Pancreas (tissue), 10 donors: ENCODE data around the gene MORN4. TPM values are rescaled to one million over a fixed set of nuclear protein-coding genes. Genes with fewer than 3 reads are reported as not detected.
A peak's percentile ranks its signal among the peaks of the same experiment; 100 is the strongest.

Experiments
- ATAC-seq, 4 donors: fragments of 200-7000 bp; cut with Tn5 transposase; one replicate each; pipeline versions ENCODE4 v1.8.0 to v1.9.1; 2020; ENCODE audit warnings: mild to moderate bottlenecking in 4 of 4, moderate library complexity in 4 of 4
- DNase-seq, 6 donors: peaks; one replicate each; pipeline ENCODE4 v3.0.0-alpha.2; 2020
- FAIRE-seq: peaks from 2 replicates; lab custom pipeline; 2012; peaks lifted over from hg19 to GRCh38; lab: Jason Lieb, UNC
- H3K27ac ChIP-seq, 4 donors: fragments of 200-600 bp; sonication (generic); 1 replicate in 3 of 4; 2 replicates in 1 of 4; pipeline versions ENCODE4 v1.5.0 to v1.8.0; 2020
- H3K27me3 ChIP-seq, 4 donors: fragments of 200-600 bp; one replicate each; pipeline ENCODE4 v1.8.0; 2021
- H3K36me3 ChIP-seq, 3 donors: fragments of 200-600 bp; sonication (generic) in 1 of 3; one replicate each; pipeline versions ENCODE4 v1.5.0 to v1.8.0; 2020 to 2021
- H3K4me1 ChIP-seq, 3 donors: fragments of 200-600 bp; one replicate each; pipeline ENCODE4 v1.8.0; 2021
- H3K4me3 ChIP-seq, 4 donors: fragments of 200-600 bp; sonication (generic) in 2 of 4; one replicate each; pipeline versions ENCODE4 v1.5.0 to v1.8.0; 2020 to 2021
- H3K9me3 ChIP-seq, 4 donors: fragments of 200-600 bp; one replicate each; pipeline ENCODE4 v1.8.0; 2021
- WGBS, 2 donors: extraction: QIAGEN DNeasy Blood & Tissue Kit; methylation state at CpG; one replicate each; pipeline ENCODE4 v1.1.7; 2013; 5-methylcytosine and 5-hydroxymethylcytosine counted together
- intact Hi-C, 3 donors: fragments of 100-400 bp; cut with DNase I; formaldehyde crosslinking; loops; one replicate each; pipeline versions ENCODE4 v1.11.1 to v1.14.2; 2022
- polyA plus RNA-seq, 2 donors: library from polyadenylated mRNA; stranded (reverse); fragments of 200-250 nt; gene quantifications; one replicate each; pipeline ENCODE4 v1.2.3, GENCODE V29; 2013
- total RNA-seq, 6 donors: library from RNA; stranded (reverse); fragmentation: NEBNext Ultra II Directional in 4 of 6; extraction: Animal tissue kit (Norgen Biotek cat#: 25700) in 4 of 6; gene quantifications; one replicate each; pipeline versions ENCODE4 v1.2.1 to v1.2.4, GENCODE V29; 2021 to 2023
- TF ChIP-seq, protein P1 (sequence below), 4 donors: fragments of 200-600 bp; sonication (generic) in 3 of 4; IDR thresholded peaks; one replicate each; pipeline versions ENCODE4 v1.5.0 to v1.8.0; 2021; ENCODE audit warnings: antibody characterized with exemption in 4 of 4
- donor health status: healthy with polysubstance abuse.
- donor health status: DM: no; HTN: no; CAD: no; lungs with moderate emphysema.
- donor health status: DM: no; HTN: no; CAD: no.
- donor health status: control.
- donor health status: control.
- donor health status: Bipolar disorder and iron deficiency.
- donor health status: DM: yes; HTN: yes; CAD: no.
- donor health status: DM: no; HTN: no; CAD: no.
- donor health status: DM: no; HTN: no; CAD: no.
- donor health status: DM: yes; HTN: yes; CAD: no.

Gene MORN4
- total and polyA plus RNA-seq, 8 donors = 3.3 to 8.9 (median 4.7) TPM

DNA sequence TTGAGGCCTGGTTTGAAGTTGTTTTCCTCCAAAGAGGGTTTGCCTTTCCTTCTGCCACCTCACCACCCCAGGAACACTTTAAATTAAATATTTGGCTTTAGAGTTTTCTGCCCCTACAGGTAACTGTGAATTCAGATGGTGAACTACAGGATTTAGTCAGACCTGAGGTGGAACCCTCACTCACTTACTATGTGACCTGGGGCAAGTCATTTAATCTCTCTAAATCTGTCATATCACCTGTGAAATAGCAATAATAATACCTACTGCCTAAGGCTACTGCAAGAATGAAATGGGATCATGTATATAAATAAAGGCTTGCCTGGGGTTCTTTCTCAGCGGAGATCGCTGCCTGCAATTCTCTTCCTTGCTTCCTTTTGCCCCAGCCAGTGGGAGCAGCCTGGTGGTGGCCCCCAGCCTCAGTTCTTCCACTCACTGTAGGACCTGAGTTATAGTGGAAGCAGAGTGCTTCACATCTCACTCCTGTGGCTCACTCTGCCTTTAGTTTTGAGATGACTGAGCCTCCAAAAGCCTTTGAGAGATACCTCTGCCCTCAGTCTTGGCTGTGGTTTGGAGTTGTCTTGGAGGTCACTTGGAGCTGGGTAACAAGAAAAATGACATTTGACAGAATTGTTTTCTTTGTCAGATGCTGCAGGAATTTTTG lies 66.8 kb downstream of the MORN4 start:
- intact Hi-C loops = no loop called here
- H3K9me3 ChIP-seq = no peaks in the 10 kb centered on the region
- H3K4me1 ChIP-seq = no peaks in the 10 kb centered on the region
- no peaks in the 10 kb centered on the region for H3K27me3 ChIP-seq
- ATAC-seq (no peak), FAIRE-seq (no peak), DNase-seq (peak in 1 of 6 donors; percentile 11)
- H3K36me3 ChIP-seq = peaks cover 0 to 6% (median 0%) of the 10 kb centered on the region in 3 donors
- no peak overlapping the region for H3K27ac ChIP-seq
- 91 to 100% methylated on average over 2 of the region's 2 CpGs for WGBS, 2 donors
- TF ChIP-seq, protein P1, sequence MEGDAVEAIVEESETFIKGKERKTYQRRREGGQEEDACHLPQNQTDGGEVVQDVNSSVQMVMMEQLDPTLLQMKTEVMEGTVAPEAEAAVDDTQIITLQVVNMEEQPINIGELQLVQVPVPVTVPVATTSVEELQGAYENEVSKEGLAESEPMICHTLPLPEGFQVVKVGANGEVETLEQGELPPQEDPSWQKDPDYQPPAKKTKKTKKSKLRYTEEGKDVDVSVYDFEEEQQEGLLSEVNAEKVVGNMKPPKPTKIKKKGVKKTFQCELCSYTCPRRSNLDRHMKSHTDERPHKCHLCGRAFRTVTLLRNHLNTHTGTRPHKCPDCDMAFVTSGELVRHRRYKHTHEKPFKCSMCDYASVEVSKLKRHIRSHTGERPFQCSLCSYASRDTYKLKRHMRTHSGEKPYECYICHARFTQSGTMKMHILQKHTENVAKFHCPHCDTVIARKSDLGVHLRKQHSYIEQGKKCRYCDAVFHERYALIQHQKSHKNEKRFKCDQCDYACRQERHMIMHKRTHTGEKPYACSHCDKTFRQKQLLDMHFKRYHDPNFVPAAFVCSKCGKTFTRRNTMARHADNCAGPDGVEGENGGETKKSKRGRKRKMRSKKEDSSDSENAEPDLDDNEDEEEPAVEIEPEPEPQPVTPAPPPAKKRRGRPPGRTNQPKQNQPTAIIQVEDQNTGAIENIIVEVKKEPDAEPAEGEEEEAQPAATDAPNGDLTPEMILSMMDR (IDR thresholded peaks at IDR 0.05) = no peak
- no peak overlapping the region for H3K4me3 ChIP-seq

DNA sequence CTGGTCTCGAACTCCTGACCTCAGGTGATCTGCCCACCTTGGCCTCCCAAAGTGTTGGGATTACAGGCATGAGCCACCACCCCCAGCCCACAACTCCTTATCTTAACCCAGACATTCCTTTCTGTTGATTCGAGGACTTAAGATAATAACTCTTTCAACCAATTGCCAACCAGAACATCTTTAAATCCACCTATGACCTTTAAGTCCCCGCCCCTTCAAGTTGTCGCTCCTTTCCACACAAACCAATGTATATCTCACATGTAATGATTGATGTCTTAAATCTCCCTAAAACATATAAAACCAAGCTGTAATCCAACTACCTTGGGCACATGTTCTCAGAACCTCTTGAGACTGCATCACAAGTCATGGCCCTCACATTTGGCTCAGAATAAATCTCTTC lies 68.5 kb downstream of the MORN4 start:
- Histone ChIP-seq H3K9me3 (no peaks in the 10 kb centered on the region), H3K4me1 (no peaks in the 10 kb centered on the region), H3K27me3 (no peaks in the 10 kb centered on the region), H3K27ac (no peak overlapping the region), H3K36me3 (peaks cover 0 to 6% (median 0%) of the 10 kb centered on the region in 3 donors), H3K4me3 (no peak overlapping the region)
- TF ChIP-seq, protein P1 (IDR thresholded peaks at IDR 0.05) = no peak
- WGBS, 2 donors = 81 to 88% methylated on average over 4 of the region's 4 CpGs
- intact Hi-C loops = no loop called here
- FAIRE-seq (no peak), ATAC-seq (no peak), DNase-seq (no peak)

Other genes starting within 250 kb of the MORN4 start
- gene RRP12, start 232.2 kb downstream of the MORN4 start, total RNA-seq = 10 to 100 TPM; 22.3 to 40.1 (median 27.1) TPM
- 10 to 100 TPM; 36.4 to 44.9 TPM for gene RRP12, start 232.2 kb downstream of the MORN4 start, polyA plus RNA-seq
- 10 to 100 TPM; 31.4 to 72.8 (median 46.6) TPM for gene PGAM1, start 207.3 kb downstream of the MORN4 start, total RNA-seq
- gene PGAM1, start 207.3 kb downstream of the MORN4 start, polyA plus RNA-seq = 10 to 100 TPM; 22.2 to 59.5 TPM
- gene EXOSC1, start 187.5 kb downstream of the MORN4 start, total RNA-seq = 10 to 100 TPM; 13.0 to 19.4 (median 17.9) TPM
- gene EXOSC1, start 187.5 kb downstream of the MORN4 start, polyA plus RNA-seq = 10 to 100 TPM; 24.1 to 27.6 TPM
- 10 to 100 TPM; 11.4 to 22.7 (median 15.1) TPM for gene ZDHHC16, start 187.3 kb downstream of the MORN4 start, total RNA-seq
- 10 to 100 TPM; 17.6 to 18.8 TPM for gene ZDHHC16, start 187.3 kb downstream of the MORN4 start, polyA plus RNA-seq
- gene MMS19, start 135.1 kb downstream of the MORN4 start, total RNA-seq = 10 to 100 TPM; 18.0 to 33.3 (median 22.3) TPM
- gene MMS19, start 135.1 kb downstream of the MORN4 start, polyA plus RNA-seq = 10 to 100 TPM; 40.2 to 65.7 TPM
- gene UBTD1, start 134.6 kb downstream of the MORN4 start, total RNA-seq = 1 to 10 TPM; 3.9 to 6.8 (median 4.5) TPM
- gene UBTD1, start 134.6 kb downstream of the MORN4 start, polyA plus RNA-seq = 1 to 10 TPM; 6.8 to 9.0 TPM
- gene ANKRD2, start 60.7 kb downstream of the MORN4 start, total RNA-seq = under 1 TPM; 0.12 to 0.56 (median 0.29) TPM
- gene ANKRD2, start 60.7 kb downstream of the MORN4 start, polyA plus RNA-seq = 1 to 10 TPM in 1 of 2 donors, under 1 TPM in 1; 0.61 to 1.6 TPM
- 10 to 100 TPM in 2 of 6 donors, 1 to 10 TPM in 4; 7.2 to 14.9 (median 8.7) TPM for gene HOGA1, start 49.1 kb downstream of the MORN4 start, total RNA-seq
- gene HOGA1, start 49.1 kb downstream of the MORN4 start, polyA plus RNA-seq = 10 to 100 TPM; 15.9 to 20.5 TPM
- 1 to 10 TPM in 2 of 6 donors, under 1 TPM in 4; 0.34 to 1.9 (median 0.61) TPM for gene C10orf62, start 43.8 kb downstream of the MORN4 start, total RNA-seq
- under 1 TPM; 0.12 to 0.95 TPM for gene C10orf62, start 43.8 kb downstream of the MORN4 start, polyA plus RNA-seq
- gene PI4K2A, start 7.2 kb upstream of the MORN4 start, total RNA-seq = 1 to 10 TPM; 2.2 to 8.9 (median 3.4) TPM
- 1 to 10 TPM; 3.4 to 5.4 TPM for gene PI4K2A, start 7.2 kb upstream of the MORN4 start, polyA plus RNA-seq
- 1 to 10 TPM; 3.7 to 6.2 (median 4.6) TPM for gene AVPI1, start 53.7 kb upstream of the MORN4 start, total RNA-seq
- 1 to 10 TPM; 4.1 to 9.1 TPM for gene AVPI1, start 53.7 kb upstream of the MORN4 start, polyA plus RNA-seq
- gene MARVELD1, start 80.2 kb upstream of the MORN4 start, total RNA-seq = 10 to 100 TPM in 1 of 6 donors, 1 to 10 TPM in 5; 1.8 to 11.8 (median 3.6) TPM
- gene MARVELD1, start 80.2 kb upstream of the MORN4 start, polyA plus RNA-seq = 1 to 10 TPM; 3.8 to 7.1 TPM
- 10 to 100 TPM; 11.9 to 23.6 (median 14.3) TPM for gene ZFYVE27, start 103.6 kb upstream of the MORN4 start, total RNA-seq
- gene ZFYVE27, start 103.6 kb upstream of the MORN4 start, polyA plus RNA-seq = 10 to 100 TPM; 22.3 to 34.9 TPM
- gene SFRP5, start 138.5 kb upstream of the MORN4 start, total RNA-seq = 100 to 1,000 TPM in 1 of 6 donors, 10 to 100 TPM in 5; 59.8 to 159 (median 67.7) TPM
- 100 to 1,000 TPM; 148 to 180 TPM for gene SFRP5, start 138.5 kb upstream of the MORN4 start, polyA plus RNA-seq
- gene GOLGA7B, start 216.3 kb upstream of the MORN4 start, total RNA-seq = 1 to 10 TPM; 2.0 to 7.8 (median 3.4) TPM
- gene GOLGA7B, start 216.3 kb upstream of the MORN4 start, polyA plus RNA-seq = 10 to 100 TPM; 18.7 to 38.7 TPM